Stimulated activated CD4-positive, alpha-beta T cell treated with anti-CD3 and anti-CD28 coated beads, Interleukin-1b, Interleukin-23, amount 100 ng/mL, for 24 hours (primary cell): ENCODE measurements around the gene CCDC88B.
"Not testable (repeated sequence)": the region's sequence is repeated elsewhere in the genome, so short reads cannot be mapped to it uniquely, and the experiment has no call there.

Source experiments
- DNase-seq, 4 experiments: peaks; one replicate each; pipeline ENCODE4 v3.0.0-alpha.2; 2020; ENCODE audit warnings: low read depth in 4 of 4, low spot score in 1 of 4

Gene CCDC88B

DNA sequence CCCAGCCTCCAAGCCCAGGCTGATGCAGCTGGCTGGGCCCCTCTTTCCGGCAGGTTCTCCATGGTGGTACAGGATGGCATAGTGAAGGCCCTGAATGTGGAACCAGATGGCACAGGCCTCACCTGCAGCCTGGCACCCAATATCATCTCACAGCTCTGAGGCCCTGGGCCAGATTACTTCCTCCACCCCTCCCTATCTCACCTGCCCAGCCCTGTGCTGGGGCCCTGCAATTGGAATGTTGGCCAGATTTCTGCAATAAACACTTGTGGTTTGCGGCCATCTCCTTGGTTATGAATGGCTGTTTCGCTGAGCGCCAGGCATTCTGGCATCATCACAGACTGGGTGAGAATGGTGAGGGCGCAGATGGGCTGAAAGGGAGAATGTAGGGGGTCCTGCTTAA, 18.5 kb upstream of the CCDC88B start:
- no peak for DNase-seq

- no peak for DNase-seq
Measured at GRCh38 chr11:64322925-64323260, 17.1 kb upstream of the CCDC88B start.

- DNase-seq, result no peak
Measured at GRCh38 chr11:64323373-64323772, 16.6 kb upstream of the CCDC88B start.

GRCh38 chr11:64323984-64324383, 16.0 kb upstream of the CCDC88B start:
- DNase-seq, result not testable (repeated sequence)

DNA sequence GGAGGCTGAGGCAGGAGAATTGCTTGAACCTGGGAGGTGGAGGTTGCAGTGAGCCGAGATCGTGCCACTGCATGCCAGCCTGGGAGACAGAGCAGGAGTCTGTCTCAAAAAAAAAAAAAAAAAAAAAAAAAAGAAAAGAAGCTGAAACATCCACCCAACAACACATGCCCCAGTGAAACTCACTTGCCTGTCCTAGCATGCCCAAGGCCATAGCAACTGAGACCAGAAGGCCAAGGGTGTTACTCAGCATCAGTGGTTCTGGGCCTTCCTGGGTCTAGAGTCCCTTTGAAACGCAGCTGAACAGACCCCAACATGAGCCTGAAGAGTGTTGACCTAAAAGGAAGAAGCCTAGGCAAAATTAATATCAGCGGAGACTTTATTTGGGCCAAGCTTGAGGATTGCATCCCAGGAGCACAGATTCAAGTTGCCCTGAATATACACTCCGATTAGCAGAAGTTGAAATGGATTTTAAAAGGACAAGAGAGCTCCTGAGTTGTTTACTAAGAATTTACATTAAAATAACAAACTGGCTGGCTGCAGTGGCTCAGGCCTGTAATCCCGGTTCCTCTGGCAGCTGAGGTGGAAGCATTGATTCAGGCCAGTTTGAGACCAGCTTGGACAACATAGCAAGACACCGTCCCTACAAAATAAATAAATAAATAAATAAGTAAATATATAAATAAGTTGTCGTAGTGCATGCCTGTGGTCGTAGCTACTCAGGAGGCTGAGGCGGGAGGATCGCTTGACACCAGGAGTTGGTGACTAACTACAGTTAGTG, 15.1 kb upstream of the CCDC88B start:
- no peak for DNase-seq

DNA sequence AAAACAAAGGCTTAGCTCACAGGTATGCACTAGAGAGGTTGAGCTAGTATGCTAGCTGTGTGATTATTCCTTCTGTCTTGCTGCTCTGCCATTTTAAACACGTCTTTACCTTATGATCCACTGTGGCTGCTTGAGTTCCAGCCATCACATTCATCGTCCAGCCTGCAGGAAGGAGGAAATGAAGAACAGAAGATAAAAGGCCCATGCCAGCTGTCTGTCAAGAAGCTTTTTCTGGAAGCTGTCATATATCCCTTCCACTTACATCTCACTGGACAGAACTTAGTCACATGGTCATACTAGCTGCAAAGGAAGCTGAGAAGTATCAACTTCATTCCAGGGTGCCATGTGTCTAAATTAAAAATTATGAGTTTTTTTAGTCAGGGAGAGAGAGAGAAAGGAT, 12.6 kb upstream of the CCDC88B start:
- no peak for DNase-seq

DNA sequence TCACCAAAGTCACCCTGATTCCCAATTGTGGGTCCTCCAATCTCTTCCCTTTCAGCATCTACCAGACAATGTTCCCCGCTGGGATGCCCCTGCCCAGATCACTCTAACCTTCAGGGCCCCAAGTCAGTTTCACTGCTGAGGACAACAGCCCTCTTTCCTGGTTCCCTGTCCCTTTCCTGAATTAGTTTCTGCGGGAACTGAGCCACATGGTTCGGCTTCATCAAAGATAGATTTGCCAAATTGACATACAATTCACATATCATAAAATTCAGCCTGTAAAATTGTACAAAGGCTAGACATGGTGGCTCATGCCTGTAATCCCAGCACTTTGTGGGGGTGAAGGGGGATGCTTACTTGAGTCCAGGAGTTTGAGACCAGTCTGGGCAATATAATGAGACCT, 12.0 kb upstream of the CCDC88B start:
- no peak for DNase-seq

- no peak for DNase-seq
Measured at GRCh38 chr11:64330888-64331287, 9.1 kb upstream of the CCDC88B start.

DNA sequence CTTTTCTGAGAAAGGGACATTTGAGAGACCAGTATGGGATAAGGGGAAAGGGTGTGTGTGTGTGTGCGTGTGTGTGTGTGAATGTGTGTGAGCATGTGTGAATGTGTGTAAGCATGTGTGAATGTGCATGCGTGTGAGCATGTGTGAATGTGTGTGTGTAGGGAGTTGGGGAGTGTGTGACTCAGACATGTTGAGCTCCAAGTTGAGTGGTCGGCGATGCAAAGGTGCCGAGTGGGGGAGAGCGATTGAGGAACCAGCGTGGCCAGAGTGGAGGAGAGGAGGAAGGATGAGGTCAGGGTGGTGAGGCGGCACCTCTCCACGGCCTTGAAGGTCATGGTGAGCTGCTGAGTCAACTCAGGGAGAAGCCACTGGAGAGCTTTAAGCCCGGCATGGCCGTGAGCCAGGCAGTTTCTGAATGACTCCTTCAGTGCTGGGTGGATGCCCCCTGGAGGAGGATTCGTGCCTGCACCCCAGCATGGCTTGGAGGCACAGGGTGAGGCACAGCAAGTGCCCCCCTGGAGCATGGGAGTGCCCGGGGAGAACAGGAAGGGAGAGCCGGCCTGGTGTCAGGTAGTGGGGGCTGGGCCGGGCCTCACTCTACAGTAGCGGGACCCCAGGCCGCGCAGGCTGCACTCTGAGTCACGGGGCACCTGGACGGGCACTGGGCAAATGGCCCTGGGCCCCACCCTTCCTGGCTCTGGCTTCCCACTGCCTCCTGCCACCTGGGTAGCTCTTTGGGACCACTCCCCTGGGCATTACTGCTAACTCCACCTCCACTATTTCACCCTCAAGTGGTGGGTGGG, 8.2 kb upstream of the CCDC88B start:
- peak in 2 of 4 experiments; percentile 58 to 68 for DNase-seq

DNA sequence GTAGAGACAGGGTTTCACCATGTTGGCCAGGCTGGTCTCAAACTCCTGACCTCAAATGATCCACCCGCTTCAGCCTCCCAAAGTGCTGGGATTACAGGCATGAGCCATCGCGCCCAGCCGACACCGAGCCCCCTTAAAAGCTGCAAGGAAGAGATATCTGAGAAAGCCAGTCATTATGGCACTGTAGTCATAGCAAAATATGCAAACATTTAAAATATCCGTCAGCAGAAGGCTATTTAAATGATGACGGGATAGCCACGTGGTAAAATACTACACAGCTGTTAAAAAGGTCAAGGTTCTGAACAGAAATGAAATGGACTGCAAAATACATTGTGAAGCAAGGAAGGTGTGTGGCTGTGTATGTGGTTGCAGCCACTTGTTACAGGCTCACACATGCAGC, 6.4 kb upstream of the CCDC88B start:
- DNase-seq, result no peak

DNA sequence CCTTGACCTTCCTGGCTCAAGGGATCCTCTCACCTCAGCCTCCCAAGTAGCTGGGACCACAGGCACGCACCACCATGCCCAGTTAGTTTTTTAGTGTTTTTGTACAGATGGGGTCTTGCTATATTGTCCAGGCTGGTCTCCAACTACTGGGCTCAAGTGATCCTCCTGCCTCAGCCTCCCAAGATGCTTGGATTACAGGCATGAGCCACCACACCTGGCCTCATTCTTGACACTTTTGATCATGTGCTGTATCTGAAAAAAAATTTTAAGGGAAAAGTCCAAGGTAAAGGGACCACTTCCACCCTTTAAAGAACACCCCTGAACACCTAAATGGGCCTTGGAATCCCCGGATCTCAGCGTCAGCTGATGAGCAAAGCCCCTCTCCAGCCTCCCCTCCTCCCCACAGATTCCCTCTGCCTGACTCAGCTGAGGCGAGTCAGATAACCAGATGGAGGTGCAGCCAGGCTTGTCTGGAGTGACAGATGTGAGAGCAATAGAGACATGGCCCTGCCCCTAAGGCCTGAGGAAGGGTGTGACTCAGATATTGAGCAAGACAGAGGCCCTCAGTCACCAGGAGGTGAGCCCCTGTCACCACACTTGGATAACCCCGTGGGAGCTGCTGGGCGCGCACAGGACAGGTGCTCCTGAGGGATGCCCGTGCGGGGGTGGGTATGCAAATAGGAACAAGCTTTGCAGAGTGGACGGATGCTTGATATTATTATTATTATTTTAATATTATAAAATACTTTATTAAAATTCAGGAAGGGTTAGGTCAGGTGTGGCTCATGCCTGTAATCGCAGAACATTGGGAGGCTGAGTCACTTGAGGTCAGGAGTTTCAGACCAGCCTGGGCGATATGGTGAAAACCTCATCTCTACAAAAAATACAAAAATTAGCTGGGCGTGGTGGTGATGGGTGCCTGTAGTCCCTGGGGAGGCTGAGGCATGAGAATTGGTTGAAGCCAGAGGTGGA, 5.0 kb upstream of the CCDC88B start:
- DNase-seq, result peak in 1 of 4 experiments; percentile 25

GRCh38 chr11:64337538-64338249, 2.3 kb upstream of the CCDC88B start:
- no peak for DNase-seq

DNA sequence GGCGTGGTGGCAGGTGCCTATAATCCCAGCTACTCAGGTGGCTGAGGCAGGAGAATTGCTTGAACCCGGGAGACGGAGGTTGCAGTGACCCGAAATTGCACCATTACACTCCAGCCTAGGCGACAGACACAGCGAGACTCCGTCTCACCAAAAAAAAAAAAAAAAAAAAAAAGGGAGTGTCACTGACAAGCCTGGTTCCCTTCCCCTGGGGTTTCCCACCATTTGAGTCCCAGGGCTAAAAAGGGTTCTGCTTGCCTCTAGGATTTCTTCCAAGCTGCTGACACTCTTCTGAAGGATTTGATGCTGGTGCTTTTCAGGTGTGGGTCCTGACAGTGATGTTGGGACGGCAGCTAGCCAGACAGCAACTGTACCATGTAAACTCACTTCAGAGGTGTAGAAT, 1.3 kb upstream of the CCDC88B start:
- no peak for DNase-seq

- no peak for DNase-seq
Measured at GRCh38 chr11:64339286-64339685, 718 bp upstream of the CCDC88B start.

- peak in 3 of 4 experiments; percentile 70 to 76 (median 72) for DNase-seq
Measured at GRCh38 chr11:64340671-64341335, 799 bp downstream of the CCDC88B start.

DNA sequence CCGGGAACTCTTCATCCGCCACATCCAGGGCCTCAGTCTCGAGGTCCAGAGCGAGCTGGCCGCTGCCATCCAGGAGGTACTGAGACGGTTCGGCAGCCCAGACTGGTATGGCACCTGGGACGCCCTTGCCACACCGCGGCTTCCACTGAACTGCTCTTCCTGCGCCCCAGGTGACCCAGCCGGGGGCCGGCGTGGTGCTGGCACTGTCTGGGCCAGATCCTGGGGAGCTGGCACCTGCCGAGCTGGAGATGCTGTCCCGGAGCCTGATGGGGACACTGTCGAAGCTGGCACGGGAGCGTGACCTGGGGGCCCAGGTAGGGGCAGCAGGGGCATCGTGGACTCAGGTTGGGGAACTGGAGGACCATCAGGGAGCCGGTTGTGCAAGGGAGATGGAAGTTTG, 1.4 kb downstream of the CCDC88B start:
- no peak for DNase-seq

DNA sequence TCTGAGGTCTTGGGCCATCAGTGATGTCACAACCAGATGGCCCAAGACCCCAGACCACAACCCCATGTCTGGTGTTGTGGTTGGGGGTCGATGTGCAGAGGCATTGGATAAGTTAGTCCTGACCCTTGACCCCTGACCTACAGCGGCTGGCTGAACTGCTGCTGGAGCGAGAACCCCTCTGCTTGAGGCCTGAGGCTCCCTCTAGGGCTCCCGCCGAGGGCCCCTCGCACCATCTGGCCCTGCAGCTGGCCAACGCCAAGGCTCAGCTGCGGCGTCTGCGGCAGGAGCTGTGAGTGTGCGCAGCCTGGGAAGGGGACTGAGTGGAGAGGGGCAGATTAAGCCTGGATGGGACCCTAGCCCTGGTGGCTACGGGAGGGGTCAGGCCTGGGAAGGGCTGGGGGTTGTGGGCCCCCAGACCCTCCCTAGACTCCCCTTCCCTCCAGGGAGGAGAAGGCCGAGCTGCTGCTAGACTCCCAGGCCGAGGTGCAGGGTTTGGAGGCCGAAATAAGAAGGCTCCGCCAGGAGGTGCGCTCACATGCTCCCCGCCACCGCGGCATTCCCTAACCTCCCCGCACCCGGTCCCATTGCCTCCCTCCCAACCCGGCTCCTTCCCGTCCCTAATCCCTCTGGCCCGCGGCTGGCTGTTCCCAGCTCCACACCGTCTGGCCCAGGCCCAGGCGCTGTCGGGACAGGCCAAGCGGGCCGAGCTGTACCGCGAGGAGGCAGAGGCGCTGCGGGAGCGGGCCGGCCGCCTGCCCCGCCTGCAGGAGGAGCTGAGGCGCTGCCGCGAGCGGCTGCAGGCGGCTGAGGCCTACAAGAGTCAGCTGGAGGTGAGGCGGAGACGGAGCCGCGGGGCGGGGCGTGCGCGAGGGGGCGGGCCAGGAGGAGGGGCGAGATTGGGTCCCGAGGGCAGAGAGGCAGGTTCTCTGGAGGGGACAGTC, 2.1 kb downstream of the CCDC88B start:
- DNase-seq, result peak; percentile 62 to 94 (median 86)

DNA sequence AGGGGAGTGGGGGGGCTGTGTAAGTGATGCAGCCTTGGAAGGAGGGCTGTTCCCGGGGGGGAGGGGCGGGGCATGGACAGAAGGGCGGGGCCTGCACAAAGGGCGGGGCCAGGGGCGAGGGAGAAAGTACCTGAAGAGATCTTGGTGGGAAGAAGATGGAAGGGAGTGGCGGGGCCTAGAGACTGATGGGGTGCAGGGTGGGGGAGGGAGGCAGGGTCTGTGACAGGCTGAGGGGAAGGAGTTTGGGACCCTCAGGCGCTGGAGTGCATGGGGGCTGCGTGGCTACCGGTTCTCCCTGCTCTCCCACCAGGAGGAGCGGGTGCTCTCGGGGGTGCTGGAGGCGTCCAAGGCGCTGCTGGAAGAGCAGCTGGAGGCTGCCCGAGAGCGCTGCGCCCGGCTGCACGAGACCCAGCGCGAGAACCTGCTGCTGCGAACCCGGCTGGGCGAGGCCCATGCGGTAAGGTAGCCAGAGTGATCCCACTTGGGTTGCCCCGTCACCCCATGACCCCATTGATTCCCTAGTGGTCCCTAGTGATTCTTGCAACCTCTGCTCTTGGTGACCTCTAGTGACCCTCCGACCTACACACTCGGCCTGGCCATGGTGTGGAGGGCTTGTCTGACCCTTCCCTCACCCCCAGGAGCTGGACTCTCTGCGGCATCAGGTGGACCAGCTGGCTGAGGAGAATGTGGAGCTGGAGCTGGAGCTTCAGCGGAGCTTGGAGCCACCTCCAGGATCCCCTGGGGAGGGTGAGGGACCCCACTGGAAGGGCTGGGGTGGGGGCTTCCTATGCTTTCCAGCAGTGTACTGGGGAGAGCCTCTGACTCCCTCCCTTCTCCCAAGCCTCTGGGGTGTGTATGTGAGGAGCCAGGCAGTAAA, 3.1 kb downstream of the CCDC88B start:
- DNase-seq, result no peak
